Smooth muscle cell of the coronary artery (primary cell): Measurements from ENCODE around the gene KRT6A. TPM values are rescaled to one million over a fixed set of nuclear protein-coding genes. Genes with fewer than 3 reads are reported as not detected.

Experiments
- total RNA-seq: library from RNA; depleted of rRNA; stranded (reverse); fragments of >200 nt; gene quantifications from 2 replicates; pipeline ENCODE4 v1.2.3, GENCODE V29; 2014; ENCODE audit warnings: low replicate concordance

The KRT6A gene
- total RNA-seq, result under 0.01 and 1.3 TPM in 2 replicates

GRCh38 chr12:52493172-52493571, at the start of gene KRT6A:
Gene KRT6A, minus strand, starts transcription at chr12:52493257. Its CDS starts 69 bp downstream, at chr12:52493188.

GRCh38 chr12:52519826-52520662, 27.0 kb upstream of the KRT6A start, which contains the start of gene KRT5:
Gene KRT5, minus strand, starts transcription at chr12:52520394. Its CDS starts 98 bp downstream, at chr12:52520296.

GRCh38 chr12:52473768-52474167, 19.3 kb downstream of the KRT6A start, which contains the start of gene KRT6C:
Gene KRT6C, minus strand, starts transcription at chr12:52473805. Its CDS starts 68 bp downstream, at chr12:52473737.

DNA sequence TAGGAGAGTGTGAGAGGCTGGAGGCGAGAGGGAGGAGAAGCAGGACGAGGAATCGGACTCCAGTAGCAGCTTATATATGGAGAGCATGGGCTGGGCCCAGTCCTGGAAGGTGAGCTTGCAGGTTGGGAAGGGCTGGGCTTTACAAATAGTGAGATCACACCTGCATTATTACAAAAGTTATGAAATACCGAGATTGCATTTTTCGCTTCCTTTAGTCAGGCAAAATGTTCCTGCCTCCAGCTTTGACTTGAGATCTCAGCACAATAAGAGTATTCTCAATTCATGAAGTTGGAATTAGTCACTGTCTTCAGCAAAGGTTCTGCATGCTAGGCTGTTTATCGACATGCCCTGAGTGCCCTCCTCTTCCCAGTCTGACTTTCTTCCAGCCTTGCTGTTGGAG, 41.0 kb downstream of the KRT6A start, which contains the start of gene KRT6B:
TSS of gene KRT6B (minus strand) at position 46 of the 400 bp plus-strand sequence. CDS start 68 bp downstream, outside the sequence.

Other genes with a start within 250 kb of the KRT6A start
- gene KRT86, start 218.6 kb downstream of the KRT6A start, total RNA-seq, result 2.9 TPM in 1 of 2 replicates, not detected in the other
- 0.23 TPM in 1 of 2 replicates, not detected in the other for gene KRT81, start 201.7 kb downstream of the KRT6A start, total RNA-seq
- gene KRT83, start 171.9 kb downstream of the KRT6A start, total RNA-seq, result not detected in 2 replicates
- gene KRT85, start 125.8 kb downstream of the KRT6A start, total RNA-seq, result not detected in 2 replicates
- gene KRT84, start 107.6 kb downstream of the KRT6A start, total RNA-seq, result not detected in 2 replicates
- not detected in 2 replicates for gene KRT82, start 86.9 kb downstream of the KRT6A start, total RNA-seq
- gene KRT75, start 58.9 kb downstream of the KRT6A start, total RNA-seq, result not detected in 2 replicates
- gene KRT6B, start 41.1 kb downstream of the KRT6A start, total RNA-seq, result not detected in 2 replicates
- gene KRT6C, start 19.5 kb downstream of the KRT6A start, total RNA-seq, result not detected in 2 replicates
- gene KRT5, start 27.1 kb upstream of the KRT6A start, total RNA-seq, result 0.15 TPM in 1 of 2 replicates, not detected in the other
- gene KRT71, start 59.9 kb upstream of the KRT6A start, total RNA-seq, result not detected in 2 replicates
- not detected in 2 replicates for gene KRT74, start 80.6 kb upstream of the KRT6A start, total RNA-seq
- not detected in 2 replicates for gene KRT72, start 108.2 kb upstream of the KRT6A start, total RNA-seq
- gene KRT73, start 125.3 kb upstream of the KRT6A start, total RNA-seq, result not detected in 2 replicates
- not detected in 2 replicates for gene KRT2, start 159.0 kb upstream of the KRT6A start, total RNA-seq
- not detected in 2 replicates for gene KRT1, start 187.2 kb upstream of the KRT6A start, total RNA-seq
- gene KRT77, start 210.3 kb upstream of the KRT6A start, total RNA-seq, result not detected in 2 replicates